Esophagus muscularis mucosa (tissue), 3 donors: ENCODE data around the gene HS6ST2.

Experiments used
- POLR2A ChIP-seq: fragments of 450-650 bp; IDR thresholded peaks from one replicate; pipeline ENCODE4 v1.6.1; 2017; ENCODE audit warnings: antibody characterized with exemption, moderate library complexity, mild to moderate bottlenecking, low read depth
- TF ChIP-seq, protein P1 (sequence below), 3 experiments: fragments of 200-600 bp in 2 of 3; fragments of 450-650 bp in 1 of 3; sonication (generic) in 2 of 3; IDR thresholded peaks; one replicate each; pipeline ENCODE4 v1.5.1; 2017 to 2019; ENCODE audit warnings: antibody characterized with exemption in 3 of 3, mild to moderate bottlenecking in 2 of 3, moderate library complexity in 1 of 3

DNA sequence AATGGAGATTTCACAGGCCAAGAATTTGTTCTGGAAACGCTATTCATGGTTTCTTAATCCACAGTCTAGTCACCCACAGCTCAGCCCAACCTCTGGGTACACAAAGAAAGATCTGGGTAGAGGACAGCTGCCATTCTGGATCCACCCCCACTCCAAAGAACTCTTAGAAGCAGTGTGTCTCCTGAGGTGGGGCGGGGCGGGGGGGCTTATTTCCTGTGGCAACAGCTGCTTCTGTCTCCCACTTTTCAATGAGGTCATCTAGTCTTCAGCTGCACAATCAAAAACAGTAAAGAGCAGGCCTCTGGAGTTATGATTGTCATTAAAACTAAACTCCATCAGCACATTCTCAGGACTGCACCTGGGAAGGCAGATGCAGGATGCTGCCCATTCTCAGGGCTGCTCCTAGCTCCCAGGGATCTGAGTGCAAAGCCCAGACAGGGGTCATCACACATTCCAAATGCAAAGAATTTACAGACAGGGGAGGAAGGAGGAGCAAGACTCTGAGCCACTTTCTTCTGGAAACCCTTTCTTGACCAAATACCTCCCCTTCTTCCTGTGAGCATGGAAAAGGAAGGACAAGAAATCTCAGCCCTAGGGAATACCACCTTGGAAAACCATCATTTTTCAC lies 207.3 kb downstream of the HS6ST2 start:
- TF ChIP-seq, protein P1, sequence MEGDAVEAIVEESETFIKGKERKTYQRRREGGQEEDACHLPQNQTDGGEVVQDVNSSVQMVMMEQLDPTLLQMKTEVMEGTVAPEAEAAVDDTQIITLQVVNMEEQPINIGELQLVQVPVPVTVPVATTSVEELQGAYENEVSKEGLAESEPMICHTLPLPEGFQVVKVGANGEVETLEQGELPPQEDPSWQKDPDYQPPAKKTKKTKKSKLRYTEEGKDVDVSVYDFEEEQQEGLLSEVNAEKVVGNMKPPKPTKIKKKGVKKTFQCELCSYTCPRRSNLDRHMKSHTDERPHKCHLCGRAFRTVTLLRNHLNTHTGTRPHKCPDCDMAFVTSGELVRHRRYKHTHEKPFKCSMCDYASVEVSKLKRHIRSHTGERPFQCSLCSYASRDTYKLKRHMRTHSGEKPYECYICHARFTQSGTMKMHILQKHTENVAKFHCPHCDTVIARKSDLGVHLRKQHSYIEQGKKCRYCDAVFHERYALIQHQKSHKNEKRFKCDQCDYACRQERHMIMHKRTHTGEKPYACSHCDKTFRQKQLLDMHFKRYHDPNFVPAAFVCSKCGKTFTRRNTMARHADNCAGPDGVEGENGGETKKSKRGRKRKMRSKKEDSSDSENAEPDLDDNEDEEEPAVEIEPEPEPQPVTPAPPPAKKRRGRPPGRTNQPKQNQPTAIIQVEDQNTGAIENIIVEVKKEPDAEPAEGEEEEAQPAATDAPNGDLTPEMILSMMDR (IDR thresholded peaks at IDR 0.05) = no peak
- no peak for TF ChIP-seq POLR2A
